Loucy (cell line): ENCODE results near the gene KRT37.

Source experiments
- H2AFZ ChIP-seq: fragments of 200-600 bp; sonication (generic); 2 replicates; pipeline ENCODE4 v1.6.0; 2016; ENCODE audit warnings: antibody characterized with exemption, mild to moderate bottlenecking, low read length, moderate library complexity
- H3F3A ChIP-seq: fragments of 200-600 bp; 2 replicates; pipeline ENCODE4 v1.6.0; 2016; ENCODE audit warnings: antibody characterized with exemption, low read depth, mild to moderate bottlenecking
- H3K27me3 ChIP-seq: fragments of 200-600 bp; sonication (generic); 2 replicates; pipeline ENCODE4 v1.6.1; 2014; ENCODE audit warnings: low read length, mild to moderate bottlenecking; ENCODE audit not compliant: insufficient read depth, poor library complexity, severe bottlenecking
- H3K36me3 ChIP-seq: fragments of 200-600 bp; sonication (generic); 2 replicates; pipeline ENCODE4 v1.6.1; 2016; ENCODE audit warnings: low read length; ENCODE audit not compliant: insufficient read depth
- H3K4me1 ChIP-seq: fragments of 200-600 bp; sonication (generic); 2 replicates; pipeline ENCODE4 v1.5.1; 2014; ENCODE audit warnings: low read length, mild to moderate bottlenecking; ENCODE audit not compliant: insufficient read depth, poor library complexity, severe bottlenecking
- H3K4me2 ChIP-seq: fragments of 200-600 bp; sonication (generic); 2 replicates; pipeline ENCODE4 v1.6.0; 2014; ENCODE audit warnings: antibody characterized with exemption, low read length, low read depth, mild to moderate bottlenecking; ENCODE audit not compliant: poor library complexity, severe bottlenecking
- H3K4me3 ChIP-seq: fragments of 200-600 bp; sonication (generic); 2 replicates; pipeline ENCODE4 v1.5.1; 2014; ENCODE audit warnings: low read length, mild to moderate bottlenecking, mixed read lengths; ENCODE audit not compliant: poor library complexity, severe bottlenecking
- H3K79me2 ChIP-seq: fragments of 200-600 bp; sonication (generic); 2 replicates; pipeline ENCODE4 v1.6.1; 2014; ENCODE audit warnings: low read length; ENCODE audit not compliant: insufficient read depth
- H3K9ac ChIP-seq: fragments of 200-600 bp; sonication (generic); 2 replicates; pipeline ENCODE4 v1.6.0; 2014; ENCODE audit warnings: mild to moderate bottlenecking, low read depth, low read length, moderate library complexity; ENCODE audit not compliant: poor library complexity, severe bottlenecking
- H3K9me2 ChIP-seq: fragments of 200-600 bp; sonication (generic); replicated peaks from 2 replicates; pipeline ENCODE4 v1.6.1; 2016; ENCODE audit warnings: low read depth, low read length, mixed read lengths
- H3K9me3 ChIP-seq: fragments of 200-600 bp; sonication (generic); 2 replicates; pipeline ENCODE4 v1.6.1; 2014; ENCODE audit warnings: mild to moderate bottlenecking, antibody characterized with exemption, low read length, low read depth; ENCODE audit not compliant: insufficient read depth
- H4K20me1 ChIP-seq: fragments of 200-600 bp; sonication (generic); 2 replicates; pipeline ENCODE4 v1.6.0; 2014; ENCODE audit warnings: antibody characterized with exemption, low read length, mild to moderate bottlenecking; ENCODE audit not compliant: insufficient read depth, poor library complexity, severe bottlenecking
- EZH2phosphoT487 ChIP-seq: fragments of 200-600 bp; IDR thresholded peaks from 2 replicates; pipeline ENCODE4 v1.6.1; 2018; ENCODE audit warnings: antibody characterized with exemption, mild to moderate bottlenecking, moderate library complexity, borderline replicate concordance
- TF ChIP-seq, protein P1 (sequence below): fragments of 200-600 bp; sonication (generic); conservative IDR thresholded peaks from 2 replicates; pipeline ENCODE4 v1.5.1; 2014; ENCODE audit warnings: mild to moderate bottlenecking, antibody characterized with exemption, low read length

Gene KRT37

DNA sequence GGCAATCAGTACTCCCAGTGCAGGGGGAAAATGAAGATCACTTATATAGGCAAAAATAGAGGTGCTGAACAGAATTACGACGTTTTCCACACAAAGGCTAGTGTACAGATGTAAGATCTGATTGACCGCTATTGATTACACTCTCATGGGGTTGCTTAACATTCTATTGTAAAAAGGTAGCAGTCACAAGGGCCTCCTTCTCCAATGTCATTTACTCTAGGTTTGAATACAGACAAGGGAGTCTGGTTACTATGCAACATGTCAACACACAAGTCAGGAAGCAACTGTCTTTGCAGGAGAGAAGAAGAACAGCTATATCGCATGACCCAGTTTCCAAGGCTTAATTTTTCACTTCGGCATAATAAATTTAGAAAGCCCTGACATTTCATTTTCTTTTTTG lies 7.9 kb downstream of the KRT37 start:
- no peaks in the 10 kb centered on the region for H4K20me1 ChIP-seq
- no peak overlapping the region for H2AFZ ChIP-seq
- no peak overlapping the region for H3K4me2 ChIP-seq
- H3K27me3 ChIP-seq: peaks cover 9% of the 10 kb centered on the region
- TF ChIP-seq EZH2phosphoT487: no peak
- TF ChIP-seq, protein P1, sequence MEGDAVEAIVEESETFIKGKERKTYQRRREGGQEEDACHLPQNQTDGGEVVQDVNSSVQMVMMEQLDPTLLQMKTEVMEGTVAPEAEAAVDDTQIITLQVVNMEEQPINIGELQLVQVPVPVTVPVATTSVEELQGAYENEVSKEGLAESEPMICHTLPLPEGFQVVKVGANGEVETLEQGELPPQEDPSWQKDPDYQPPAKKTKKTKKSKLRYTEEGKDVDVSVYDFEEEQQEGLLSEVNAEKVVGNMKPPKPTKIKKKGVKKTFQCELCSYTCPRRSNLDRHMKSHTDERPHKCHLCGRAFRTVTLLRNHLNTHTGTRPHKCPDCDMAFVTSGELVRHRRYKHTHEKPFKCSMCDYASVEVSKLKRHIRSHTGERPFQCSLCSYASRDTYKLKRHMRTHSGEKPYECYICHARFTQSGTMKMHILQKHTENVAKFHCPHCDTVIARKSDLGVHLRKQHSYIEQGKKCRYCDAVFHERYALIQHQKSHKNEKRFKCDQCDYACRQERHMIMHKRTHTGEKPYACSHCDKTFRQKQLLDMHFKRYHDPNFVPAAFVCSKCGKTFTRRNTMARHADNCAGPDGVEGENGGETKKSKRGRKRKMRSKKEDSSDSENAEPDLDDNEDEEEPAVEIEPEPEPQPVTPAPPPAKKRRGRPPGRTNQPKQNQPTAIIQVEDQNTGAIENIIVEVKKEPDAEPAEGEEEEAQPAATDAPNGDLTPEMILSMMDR: no peak
- no peaks in the 10 kb centered on the region for H3K9me3 ChIP-seq
- no peaks in the 10 kb centered on the region for H3K79me2 ChIP-seq
- H3K4me3 ChIP-seq: no peak overlapping the region
- no peaks in the 10 kb centered on the region for H3K9me2 ChIP-seq
- H3K9ac ChIP-seq: no peak overlapping the region
- H3K36me3 ChIP-seq: no peaks in the 10 kb centered on the region
- H3K4me1 ChIP-seq: no peaks in the 10 kb centered on the region
- H3F3A ChIP-seq: no peaks in the 10 kb centered on the region

DNA sequence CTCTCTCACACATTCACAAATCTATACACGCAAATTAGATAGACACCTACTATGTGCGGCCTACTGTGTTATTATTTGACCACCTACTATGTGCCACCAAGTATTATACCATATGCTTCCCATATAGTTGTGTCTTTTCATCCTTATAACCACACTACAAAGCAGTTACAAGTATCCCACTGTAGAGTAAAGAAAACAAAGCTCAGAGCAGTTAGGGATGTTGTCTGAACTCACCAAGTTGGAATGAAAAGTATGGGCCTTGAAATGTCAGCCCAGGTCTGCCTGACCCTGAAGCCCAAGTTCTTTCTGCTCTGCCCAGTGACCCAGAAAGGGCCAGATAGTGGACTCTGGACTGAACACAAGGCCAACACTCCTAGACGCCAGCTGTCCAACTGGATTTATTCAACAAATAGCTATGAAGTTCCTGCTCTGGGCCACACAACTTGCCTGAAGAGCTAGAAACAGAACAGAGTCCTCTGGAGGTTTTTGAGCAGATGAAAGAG lies 8.5 kb downstream of the KRT37 start:
- H3K4me1 ChIP-seq: no peaks in the 10 kb centered on the region
- no peak overlapping the region for H3K4me2 ChIP-seq
- no peak for TF ChIP-seq EZH2phosphoT487
- TF ChIP-seq, protein P1: no peak
- no peaks in the 10 kb centered on the region for H3K9me2 ChIP-seq
- no peak overlapping the region for H3K4me3 ChIP-seq
- no peaks in the 10 kb centered on the region for H3F3A ChIP-seq
- H3K27me3 ChIP-seq: peaks cover 9% of the 10 kb centered on the region
- no peaks in the 10 kb centered on the region for H4K20me1 ChIP-seq
- no peaks in the 10 kb centered on the region for H3K79me2 ChIP-seq
- no peak overlapping the region for H3K9ac ChIP-seq
- no peaks in the 10 kb centered on the region for H3K9me3 ChIP-seq
- H2AFZ ChIP-seq: no peak overlapping the region
- H3K36me3 ChIP-seq: no peaks in the 10 kb centered on the region

DNA sequence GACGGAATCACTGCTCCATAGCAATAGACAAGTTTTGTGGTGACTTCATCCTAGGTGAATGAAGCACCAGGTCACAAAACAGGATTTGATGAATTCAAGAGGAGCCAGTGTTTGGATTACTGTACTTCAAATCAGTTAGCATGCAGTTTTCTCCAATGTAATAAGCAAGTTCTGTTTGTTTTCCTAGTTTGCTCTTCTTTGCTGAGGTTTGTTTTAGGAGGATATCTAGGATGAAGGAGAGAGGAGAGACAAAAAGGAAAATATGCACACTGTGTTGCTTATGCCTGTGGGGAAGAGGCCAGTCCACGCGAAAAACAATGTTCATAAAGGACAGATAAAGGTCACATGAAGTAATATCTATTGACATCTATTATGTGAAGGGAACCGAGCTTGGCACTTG lies 9.0 kb downstream of the KRT37 start:
- Histone ChIP-seq H3K9ac (no peak overlapping the region), H3K27me3 (peaks cover 9% of the 10 kb centered on the region), H3K4me1 (no peaks in the 10 kb centered on the region), H3K4me2 (no peak overlapping the region), H3K36me3 (no peaks in the 10 kb centered on the region), H3K9me2 (no peaks in the 10 kb centered on the region), H2AFZ (no peak overlapping the region), H4K20me1 (no peaks in the 10 kb centered on the region), H3F3A (no peaks in the 10 kb centered on the region), H3K79me2 (no peaks in the 10 kb centered on the region), H3K9me3 (no peaks in the 10 kb centered on the region), H3K4me3 (no peak overlapping the region)
- TF ChIP-seq, protein P1: no peak
- TF ChIP-seq EZH2phosphoT487: no peak
